K562 (cell line): ENCODE data around the gene CLSTN2. TPM values are rescaled to one million over a fixed set of nuclear protein-coding genes. Genes with fewer than 3 reads are reported as not detected.

Experiments
- ATAC-seq: fragments of 200-7000 bp; cut with Tn5 transposase; 3 replicates; pipeline ENCODE4 v1.9.1; 2020; ENCODE audit warnings: moderate library complexity
- BruUV-seq: library from RNA; stranded (reverse); fragments of 400-500 nt; replicated peaks from 2 replicates; lab custom pipeline; 2021; lab: Mats Ljungman, UMichigan
- CTCF ChIA-PET: fragments of 300-600 bp; formaldehyde crosslinking; extraction: SDS; loops from one replicate; lab custom pipeline; 2021; ENCODE audit warnings: low intra/inter-chr PET ratio; lab: Yijun Ruan, JAX
- POLR2A ChIA-PET: fragments of 300-600, 350-650 bp; sonication (Branson Sonifier 250); formaldehyde crosslinking; extraction: SDS; loops from one replicate; lab custom pipeline; 2021; ENCODE audit warnings: antibody characterized with exemption, inconsistent platforms; lab: Yijun Ruan, JAX
- DNase-seq, 4 experiments: peaks; one replicate each; pipeline versions ENCODE4 v3.0.0 to v3.0.0-alpha.2; 2011 to 2018; ENCODE audit warnings: low spot score in 3 of 4, mixed read lengths in 3 of 4; ENCODE audit errors: extremely low read depth in 1 of 4
- FAIRE-seq: peaks from 2 replicates; lab custom pipeline; 2011; peaks lifted over from hg19 to GRCh38; lab: Jason Lieb, UNC
- H2AFZ ChIP-seq: 2 replicates; pipeline ENCODE4 v1.6.0; 2011; ENCODE audit warnings: low read depth, low read length, control low read depth, inconsistent platforms
- H3K27ac ChIP-seq: fragments of 200-600 bp; 3 replicates; pipeline ENCODE4 v1.8.0; 2011; ENCODE audit warnings: low read depth, mild to moderate bottlenecking, control low read depth, inconsistent platforms, low read length, moderate library complexity, mixed read lengths; ENCODE audit errors: extremely low read depth
- H3K27me3 ChIP-seq, 2 experiments: fragments of 300-600 bp in 1 of 2; 2 replicates in 1 of 2; 3 replicates in 1 of 2; pipeline versions ENCODE4 v1.6.0 to v1.8.0; 2011; ENCODE audit warnings: inconsistent platforms in 2 of 2, low read length in 2 of 2, mild to moderate bottlenecking in 1 of 2, mixed read lengths in 1 of 2, moderate library complexity in 1 of 2; ENCODE audit not compliant: control insufficient read depth in 2 of 2, insufficient read depth in 2 of 2
- H3K36me3 ChIP-seq: fragments of 300-600 bp; 3 replicates; pipeline ENCODE4 v1.8.0; 2011; ENCODE audit warnings: mild to moderate bottlenecking, low read length, inconsistent platforms; ENCODE audit not compliant: control insufficient read depth, insufficient read depth
- H3K4me1 ChIP-seq, 2 experiments: fragments of 200-600 bp in 1 of 2; replicated peaks in 1 of 2; 2 replicates in 1 of 2; 3 replicates in 1 of 2; pipeline versions ENCODE4 v1.5.1 to v1.8.0; 2011; ENCODE audit warnings: inconsistent platforms in 2 of 2, low read length in 2 of 2, mild to moderate bottlenecking in 1 of 2, mixed read lengths in 1 of 2, moderate library complexity in 1 of 2; ENCODE audit not compliant: control insufficient read depth in 2 of 2, insufficient read depth in 2 of 2
- H3K4me2 ChIP-seq: 2 replicates; pipeline ENCODE4 v1.6.1; 2011; ENCODE audit warnings: low read length, control low read depth, inconsistent platforms, mixed read lengths; ENCODE audit not compliant: insufficient read depth
- H3K4me3 ChIP-seq: fragments of 200-600 bp; sonication (generic), shearing (Covaris generic); 2 replicates; pipeline ENCODE4 v1.5.1; 2016; ENCODE audit warnings: control low read depth, inconsistent platforms
- H3K79me2 ChIP-seq: fragments of 200-600 bp; 3 replicates; pipeline ENCODE4 v1.8.0; 2011; ENCODE audit warnings: low read length, inconsistent platforms; ENCODE audit not compliant: control insufficient read depth, insufficient read depth
- H3K9ac ChIP-seq, 2 experiments: 2 replicates each; pipeline versions ENCODE4 v1.6.0 to v1.6.1; 2011; ENCODE audit warnings: low read depth in 2 of 2, low read length in 2 of 2, control low read depth in 1 of 2, inconsistent platforms in 1 of 2, mild to moderate bottlenecking in 1 of 2, mixed read lengths in 1 of 2; ENCODE audit not compliant: insufficient read depth in 1 of 2
- H3K9me1 ChIP-seq: one replicate; pipeline ENCODE4 v1.6.0; 2011; ENCODE audit warnings: inconsistent platforms, mild to moderate bottlenecking, low read length, moderate library complexity; ENCODE audit not compliant: control insufficient read depth, insufficient read depth
- H3K9me3 ChIP-seq: replicated peaks from 2 replicates; pipeline ENCODE4 v1.5.1; 2011; ENCODE audit warnings: low read depth, low read length, inconsistent platforms; ENCODE audit not compliant: control insufficient read depth, insufficient read depth
- H4K20me1 ChIP-seq: replicated peaks from 2 replicates; pipeline ENCODE4 v1.6.1; 2011; ENCODE audit warnings: low read length, inconsistent platforms, mixed read lengths; ENCODE audit not compliant: control insufficient read depth, insufficient read depth
- CBX5 ChIP-seq: IDR thresholded peaks from 2 replicates; pipeline ENCODE4 v1.6.1; 2014; ENCODE audit warnings: low read depth, borderline replicate concordance
- MTF1 ChIP-seq: fragments of 250-450 bp; sonication (Bioruptor Pico); IDR thresholded peaks from 2 replicates; pipeline ENCODE4 v1.9.0; 2021; ENCODE audit warnings: moderate library complexity, mild to moderate bottlenecking, inconsistent platforms, borderline replicate concordance
- NFIC ChIP-seq: fragments of 450-650 bp; IDR thresholded peaks from 2 replicates; pipeline ENCODE4 v1.6.1; 2017; ENCODE audit warnings: mild to moderate bottlenecking, inconsistent platforms
- NONO ChIP-seq, 2 experiments: fragments of 200-400 bp in 1 of 2; fragments of 450-650 bp in 1 of 2; formaldehyde crosslinking in 1 of 2; IDR thresholded peaks; 2 replicates each; pipeline ENCODE4 v1.6.1; 2017; ENCODE audit warnings: low read depth in 2 of 2, mild to moderate bottlenecking in 2 of 2, moderate library complexity in 2 of 2, low read length in 1 of 2
- RUNX1 ChIP-seq: sonication (generic); IDR thresholded peaks from 2 replicates; pipeline ENCODE4 v1.6.1; 2016; ENCODE audit warnings: antibody characterized with exemption, low read depth
- TFE3 ChIP-seq: fragments of 450-650 bp; formaldehyde crosslinking; IDR thresholded peaks from 2 replicates; pipeline ENCODE4 v1.4.0; 2020; ENCODE audit warnings: mild to moderate bottlenecking, mixed read lengths
- ZC3H4 ChIP-seq: sonication (generic); formaldehyde crosslinking; IDR thresholded peaks from 2 replicates; pipeline ENCODE4 v1.9.0; 2021; ENCODE audit warnings: missing genetic modification reagents, borderline replicate concordance
- ZNF75A ChIP-seq: fragments of 450-650 bp; formaldehyde crosslinking; IDR thresholded peaks from 2 replicates; pipeline ENCODE4 v1.4.0; 2020; ENCODE audit warnings: mild to moderate bottlenecking
- WGBS: fragments of 100-300 bp; shearing (Covaris generic); methylation state at CpG from one replicate; pipeline ENCODE4 v1.1.6; 2016; ENCODE audit warnings: low coverage, mixed read lengths; ENCODE audit not compliant: insufficient coverage; ENCODE audit errors: missing lambda C conversion rate; 5-methylcytosine and 5-hydroxymethylcytosine counted together
- in situ Hi-C: fragments of 300-500 bp; cut with MboI; formaldehyde crosslinking; loops from 4 replicates; pipeline ENCODE4 v1.15.0; 2018; ENCODE audit warnings: inconsistent platforms, mixed read lengths
- intact Hi-C: fragments of 100-400 bp; cut with micrococcal nuclease; formaldehyde crosslinking; loops from 2 replicates; pipeline ENCODE4 v1.14.2; 2022
- polyA plus RNA-seq, 8 experiments: library from polyadenylated mRNA; depleted of rRNA in 4 of 8; stranded (reverse) in 5 of 8; unstranded in 3 of 8; fragments of >200 nt; fragmentation: Nextera tagmentation in 2 of 8; fragmentation: Illumina TruSeq in 1 of 8; extraction: Ambion mirVana in 2 of 8; extraction: Trizol in 1 of 8; gene quantifications; 2 replicates each; pipeline versions ENCODE4 v1.2.1 to v1.2.3, GENCODE V29; 2011 to 2014; ENCODE audit warnings: inconsistent platforms in 1 of 8, missing spikeins in 1 of 8
- total RNA-seq, 7 experiments: library from RNA; depleted of rRNA in 6 of 7; stranded (reverse); fragments of >200 nt in 6 of 7; fragmentation: Illumina TruSeq in 2 of 7; extraction: Trizol in 2 of 7; gene quantifications; 2 replicates each; pipeline versions ENCODE4 v1.2.1 to v1.2.3, GENCODE V29; 2011 to 2021; ENCODE audit warnings: low replicate concordance in 1 of 7

Gene CLSTN2
- total and polyA plus RNA-seq, 9 of the 15 experiments (the other 6 are each of a cell fraction or from before 2014, with no cell fraction given), result 0.02 to 0.04 (median 0.04) TPM; not detected in 6

GRCh38 chr3:140459462-140459861, 524.5 kb downstream of the CLSTN2 start:
- no peaks in the 10 kb centered on the region for H3K9me3 ChIP-seq
- no peaks in the 10 kb centered on the region for H3K79me2 ChIP-seq
- ChIA-PET POLR2A (no interaction called here), CTCF (no interaction called here)
- no peak overlapping the region for H2AFZ ChIP-seq
- ATAC-seq, result no peak
- H3K9me1 ChIP-seq, result no peaks in the 10 kb centered on the region
- no peak for DNase-seq
- no peak overlapping the region for H3K9ac ChIP-seq
- TF ChIP-seq RUNX1 (no peak), CBX5 (no peak), MTF1 (CRISPR knock-in tag) (no peak), TFE3 (CRISPR knock-in tag) (no peak), NFIC (no peak), ZNF75A (CRISPR knock-in tag) (no peak), NONO (IDR thresholded peaks at IDR 0.05; ENCODE audit: low read depth in 2 of 2, low read length in 1 of 2) (no peak), ZC3H4 (no peak)
- H3K27me3 ChIP-seq, result no peaks in the 10 kb centered on the region
- WGBS, result 0% methylated on average over 7 of the region's 8 CpGs
- H3K36me3 ChIP-seq, result no peaks in the 10 kb centered on the region
- no peak overlapping the region for H3K4me3 ChIP-seq
- no peak for FAIRE-seq
- no peaks in the 10 kb centered on the region for H3K4me1 ChIP-seq
- no peaks in the 10 kb centered on the region for H4K20me1 ChIP-seq
- in situ Hi-C loops, result no loop called here
- BruUV-seq, result no TSS peak
- no peak overlapping the region for H3K4me2 ChIP-seq
- no peak overlapping the region for H3K27ac ChIP-seq
- intact Hi-C loops, result no loop called here
